Measurements from ENCODE around the gene TTC39B.
"Not testable (repeated sequence)": the region's sequence is repeated elsewhere in the genome, so short reads cannot be mapped to it uniquely, and the experiment has no call there.

The TTC39B gene

DNA sequence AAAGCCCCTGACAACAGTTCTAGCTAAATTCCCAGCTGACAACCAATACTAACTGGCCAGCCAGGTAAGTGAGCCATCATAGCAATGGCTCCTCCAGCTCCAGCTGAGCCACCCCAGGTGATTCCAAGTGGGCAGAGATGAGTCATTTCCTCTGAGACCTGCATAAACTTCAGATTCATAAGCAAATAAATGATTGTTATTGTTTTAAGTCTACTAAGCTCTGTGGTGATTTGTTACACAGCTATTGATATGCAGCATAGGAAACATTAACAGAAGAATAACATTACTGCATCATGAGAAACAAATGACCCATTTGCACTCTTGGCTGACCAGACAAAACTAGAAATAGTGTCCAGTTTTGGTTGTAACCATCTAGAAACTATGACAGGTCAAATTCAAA is 60.3 kb downstream of the TTC39B start:
- no peaks in the 10 kb centered on the region for H3K9me3 ChIP-seq (ENCODE audit: low read length)
- peaks cover 13% of the 10 kb centered on the region for H3K4me1 ChIP-seq (ENCODE audit: insufficient read depth, low read length)
- H3K4me3 ChIP-seq (ENCODE audit: low read length): no peak overlapping the region
- H3K27me3 ChIP-seq (ENCODE audit: insufficient read depth, low read length): no peaks in the 10 kb centered on the region
- no peak overlapping the region for H2AFZ ChIP-seq (ENCODE audit: low read depth, low read length)
- no peaks in the 10 kb centered on the region for H3K36me3 ChIP-seq (ENCODE audit: insufficient read depth, low read length)

DNA sequence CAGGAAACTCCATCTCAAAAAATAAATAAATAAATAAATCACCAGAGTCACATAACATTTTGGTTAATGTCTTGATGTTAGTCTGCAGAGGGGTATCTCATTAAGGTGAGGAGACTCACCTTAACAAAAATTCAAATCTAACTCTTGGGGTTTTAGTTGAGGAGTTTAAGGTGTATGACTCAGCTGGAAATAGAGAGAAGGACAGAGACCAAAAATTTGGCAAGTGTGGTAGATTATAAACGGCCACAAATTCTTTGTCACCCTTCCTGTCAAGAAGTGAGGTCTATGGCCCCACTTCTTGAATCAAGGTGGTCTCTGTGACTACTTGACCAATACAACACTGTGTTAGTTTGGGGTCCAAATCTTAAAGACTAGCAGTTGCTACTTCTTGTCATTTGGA is 60.8 kb downstream of the TTC39B start:
- H3K36me3 ChIP-seq (ENCODE audit: insufficient read depth, low read length): no peaks in the 10 kb centered on the region
- no peaks in the 10 kb centered on the region for H3K9me3 ChIP-seq (ENCODE audit: low read length)
- no peak overlapping the region for H3K4me3 ChIP-seq (ENCODE audit: low read length)
- H3K27me3 ChIP-seq (ENCODE audit: insufficient read depth, low read length): no peaks in the 10 kb centered on the region
- no peak overlapping the region for H2AFZ ChIP-seq (ENCODE audit: low read depth, low read length)
- peaks cover 13% of the 10 kb centered on the region for H3K4me1 ChIP-seq (ENCODE audit: insufficient read depth, low read length)

DNA sequence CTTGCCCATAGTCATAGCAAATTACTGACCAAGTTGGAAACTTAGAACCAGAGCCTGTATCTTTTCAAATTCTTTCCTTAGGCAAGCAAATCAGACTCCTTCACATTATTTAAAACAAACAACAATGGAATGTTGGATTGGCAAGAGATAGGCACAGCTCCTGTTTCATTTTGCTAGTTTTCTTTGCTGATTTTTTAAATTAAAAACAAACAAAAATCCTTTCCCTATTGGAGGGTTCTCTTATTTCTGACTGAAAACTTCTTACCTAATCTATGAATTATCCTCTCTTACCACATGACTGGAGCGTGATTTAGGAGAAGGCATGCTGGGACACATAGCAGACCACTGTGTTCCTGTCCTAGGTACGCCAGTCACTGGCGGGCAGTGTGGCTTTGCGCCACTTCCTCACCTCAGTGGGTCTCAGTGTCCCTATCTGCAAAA is 63.0 kb downstream of the TTC39B start:
- H3K36me3 ChIP-seq (ENCODE audit: insufficient read depth, low read length): no peaks in the 10 kb centered on the region
- no peaks in the 10 kb centered on the region for H3K27me3 ChIP-seq (ENCODE audit: insufficient read depth, low read length)
- no peak overlapping the region for H3K4me3 ChIP-seq (ENCODE audit: low read length)
- H3K4me1 ChIP-seq (ENCODE audit: insufficient read depth, low read length): peaks cover 2% of the 10 kb centered on the region
- no peaks in the 10 kb centered on the region for H3K9me3 ChIP-seq (ENCODE audit: low read length)
- H2AFZ ChIP-seq (ENCODE audit: low read depth, low read length): no peak overlapping the region

DNA sequence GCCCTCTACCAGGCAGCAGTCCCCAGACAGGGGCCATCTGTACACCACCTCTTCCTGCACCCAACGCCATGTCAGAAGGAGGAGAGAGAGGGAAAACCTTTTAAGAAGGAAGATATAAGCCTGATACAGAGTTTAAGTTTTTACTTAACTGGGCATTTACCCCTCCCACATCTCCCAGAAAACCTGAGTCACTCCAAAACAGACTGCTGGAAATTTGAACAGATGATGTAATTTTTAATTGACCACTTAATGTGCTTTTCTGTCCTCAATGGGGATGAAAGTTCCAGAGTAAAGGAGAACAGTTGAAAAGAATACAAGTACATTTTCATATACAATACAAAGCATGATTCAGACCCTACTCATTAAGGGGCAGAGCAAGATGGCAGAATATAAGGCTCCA is 63.9 kb downstream of the TTC39B start:
- no peak overlapping the region for H3K4me3 ChIP-seq (ENCODE audit: low read length)
- H3K4me1 ChIP-seq (ENCODE audit: insufficient read depth, low read length): no peaks in the 10 kb centered on the region
- no peaks in the 10 kb centered on the region for H3K27me3 ChIP-seq (ENCODE audit: insufficient read depth, low read length)
- H2AFZ ChIP-seq (ENCODE audit: low read depth, low read length): no peak overlapping the region
- no peaks in the 10 kb centered on the region for H3K36me3 ChIP-seq (ENCODE audit: insufficient read depth, low read length)
- no peaks in the 10 kb centered on the region for H3K9me3 ChIP-seq (ENCODE audit: low read length)

DNA sequence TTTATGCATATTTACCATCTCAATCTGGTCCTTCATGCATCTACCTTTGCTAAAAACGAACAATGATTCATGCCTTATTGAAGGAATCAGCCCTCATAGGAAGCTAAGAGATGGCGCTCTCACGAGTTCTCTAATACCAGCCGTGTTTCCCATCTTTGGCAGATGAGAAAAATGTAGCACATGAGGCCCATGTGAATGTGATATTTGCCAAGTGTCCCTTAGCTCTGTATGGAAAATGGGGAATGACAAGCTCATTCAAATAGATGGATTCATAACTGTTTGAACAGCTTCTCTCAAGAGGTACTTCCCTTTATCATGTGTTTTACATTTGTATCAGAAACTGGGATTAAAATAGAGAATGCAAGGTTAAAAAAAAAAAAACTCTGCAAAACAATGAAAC is 66.1 kb downstream of the TTC39B start:
- no peaks in the 10 kb centered on the region for H3K9me3 ChIP-seq (ENCODE audit: low read length)
- H2AFZ ChIP-seq (ENCODE audit: low read depth, low read length): no peak overlapping the region
- H3K4me3 ChIP-seq (ENCODE audit: low read length): no peak overlapping the region
- H3K27me3 ChIP-seq (ENCODE audit: insufficient read depth, low read length): no peaks in the 10 kb centered on the region
- H3K36me3 ChIP-seq (ENCODE audit: insufficient read depth, low read length): no peaks in the 10 kb centered on the region
- no peaks in the 10 kb centered on the region for H3K4me1 ChIP-seq (ENCODE audit: insufficient read depth, low read length)

DNA sequence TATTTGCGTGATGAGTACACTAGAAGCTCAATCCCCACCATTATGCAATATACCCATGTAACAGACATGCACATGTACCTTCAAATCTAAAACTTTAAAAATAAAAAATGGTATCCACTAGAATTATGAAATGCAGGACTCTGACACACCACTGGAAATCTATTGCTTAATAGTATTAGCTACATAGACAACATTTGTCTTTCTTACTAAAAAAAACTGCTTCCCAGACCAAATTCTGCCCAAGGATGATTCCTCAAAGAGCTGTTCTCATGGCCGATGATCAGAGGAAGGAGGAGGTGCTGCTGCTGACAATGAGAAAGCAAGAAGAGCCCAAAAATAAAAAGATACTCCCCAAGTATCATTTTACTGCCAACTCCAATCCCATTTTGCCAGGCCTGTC is 67.2 kb downstream of the TTC39B start:
- Histone ChIP-seq H3K27me3 (ENCODE audit: insufficient read depth, low read length) (no peaks in the 10 kb centered on the region), H3K9me3 (ENCODE audit: low read length) (no peaks in the 10 kb centered on the region), H2AFZ (ENCODE audit: low read depth, low read length) (no peak overlapping the region), H3K4me1 (ENCODE audit: insufficient read depth, low read length) (no peaks in the 10 kb centered on the region), H3K4me3 (ENCODE audit: low read length) (no peak overlapping the region), H3K36me3 (ENCODE audit: insufficient read depth, low read length) (no peaks in the 10 kb centered on the region)

DNA sequence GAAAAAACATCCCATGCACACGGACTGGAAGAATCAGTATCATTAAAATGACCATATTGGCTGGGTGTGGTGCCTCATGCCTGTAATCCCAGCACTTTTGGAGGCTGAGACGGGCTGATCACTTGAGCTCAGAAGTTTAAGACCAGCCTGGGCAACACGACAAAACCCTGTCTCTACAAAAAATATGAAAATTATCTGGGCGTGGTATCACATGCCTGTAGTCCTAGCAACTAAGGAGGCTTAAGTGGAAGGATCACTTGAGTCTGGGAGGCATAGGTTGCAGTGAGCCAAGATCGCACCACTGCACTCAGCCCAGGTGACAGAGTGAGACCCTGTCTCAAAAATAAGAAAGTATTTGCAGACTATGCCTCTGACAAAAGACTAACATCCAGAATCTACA is 68.4 kb downstream of the TTC39B start:
- Histone ChIP-seq H3K27me3 (ENCODE audit: insufficient read depth, low read length) (no peaks in the 10 kb centered on the region), H2AFZ (ENCODE audit: low read depth, low read length) (no peak overlapping the region), H3K4me1 (ENCODE audit: insufficient read depth, low read length) (no peaks in the 10 kb centered on the region), H3K9me3 (ENCODE audit: low read length) (no peaks in the 10 kb centered on the region), H3K4me3 (ENCODE audit: low read length) (no peak overlapping the region), H3K36me3 (ENCODE audit: insufficient read depth, low read length) (no peaks in the 10 kb centered on the region)

DNA sequence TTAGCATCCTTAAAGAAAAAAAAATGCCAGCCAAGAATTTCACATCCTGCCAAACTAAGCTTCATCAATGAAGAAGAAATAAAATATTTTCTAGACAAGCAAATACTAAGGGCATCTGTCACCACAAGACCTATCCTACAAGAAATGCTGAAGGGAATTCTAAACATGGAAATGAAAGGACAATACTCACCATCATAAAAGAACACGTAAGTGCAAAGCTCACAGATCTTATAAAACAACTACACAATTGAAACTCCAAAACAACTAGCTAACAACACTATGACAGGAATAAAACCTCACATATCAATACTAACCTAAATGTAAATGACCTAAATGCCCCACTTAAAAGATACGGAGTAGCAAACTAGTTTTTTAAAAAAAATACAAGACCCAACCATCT is 71.4 kb downstream of the TTC39B start:
- no peaks in the 10 kb centered on the region for H3K36me3 ChIP-seq (ENCODE audit: insufficient read depth, low read length)
- H3K4me1 ChIP-seq (ENCODE audit: insufficient read depth, low read length): no peaks in the 10 kb centered on the region
- no peaks in the 10 kb centered on the region for H3K27me3 ChIP-seq (ENCODE audit: insufficient read depth, low read length)
- no peak overlapping the region for H3K4me3 ChIP-seq (ENCODE audit: low read length)
- no peak overlapping the region for H2AFZ ChIP-seq (ENCODE audit: low read depth, low read length)
- H3K9me3 ChIP-seq (ENCODE audit: low read length): no peaks in the 10 kb centered on the region

DNA sequence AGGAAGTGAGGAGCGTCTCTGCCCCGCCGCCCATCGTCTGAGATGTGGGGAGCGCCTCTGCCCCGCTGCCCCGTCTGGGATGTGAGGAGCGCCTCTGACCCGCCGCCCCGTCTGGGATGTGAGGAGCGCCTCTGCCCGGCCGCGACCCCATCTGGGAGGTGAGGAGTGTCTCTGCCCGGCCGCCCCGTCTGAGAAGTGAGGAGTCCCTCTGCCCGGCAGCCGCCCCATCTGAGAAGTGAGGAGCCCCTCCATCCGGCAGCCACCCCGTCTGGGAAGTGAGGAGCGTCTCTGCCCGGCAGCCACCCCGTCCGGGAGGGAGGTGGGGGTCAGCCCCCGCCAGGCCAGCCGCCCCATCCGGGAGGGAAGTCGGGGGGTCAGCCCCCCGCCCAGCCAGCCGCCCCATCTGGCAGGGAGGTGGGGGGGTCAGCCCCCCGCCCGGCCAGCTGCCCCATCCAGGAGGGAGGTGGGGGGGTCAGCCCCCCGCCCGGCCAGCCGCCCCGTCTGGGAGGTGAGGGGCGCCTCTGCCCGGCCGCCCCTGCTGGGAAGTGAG is 73.0 kb downstream of the TTC39B start:
- not testable (repeated sequence) for H3K9me3 ChIP-seq (ENCODE audit: low read length); H3K4me1 ChIP-seq (ENCODE audit: insufficient read depth, low read length); H3K36me3 ChIP-seq (ENCODE audit: insufficient read depth, low read length); H3K4me3 ChIP-seq (ENCODE audit: low read length); H2AFZ ChIP-seq (ENCODE audit: low read depth, low read length); H3K27me3 ChIP-seq (ENCODE audit: insufficient read depth, low read length)

DNA sequence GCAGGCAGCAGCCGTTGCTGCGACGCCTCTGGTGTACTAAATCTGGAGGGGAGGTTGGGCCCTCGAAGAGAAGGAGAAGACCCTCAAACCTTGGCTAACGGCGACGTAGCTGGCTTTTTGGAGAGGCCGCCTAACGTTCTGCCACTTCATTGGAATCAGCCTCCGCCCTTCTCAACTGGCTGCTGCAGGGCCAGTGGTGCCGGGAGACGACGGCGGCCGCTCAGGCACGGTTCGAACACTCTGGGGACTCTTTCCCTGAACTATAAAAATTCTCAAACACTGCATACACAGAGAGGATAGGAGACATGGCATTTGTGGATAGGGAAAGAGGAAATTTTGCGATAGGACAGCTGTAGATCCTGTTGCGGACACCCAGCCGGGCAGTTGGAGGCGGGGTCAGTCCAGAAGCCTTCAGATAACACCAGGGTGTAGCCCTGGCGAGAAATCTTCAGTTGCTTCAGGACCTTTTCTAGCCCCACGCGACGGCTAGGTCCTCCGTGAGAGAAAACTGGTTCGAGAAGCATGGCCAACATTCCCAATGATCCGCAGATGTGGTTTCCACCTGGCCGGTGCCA is 74.2 kb downstream of the TTC39B start:
- H3K4me3 ChIP-seq (ENCODE audit: low read length); H2AFZ ChIP-seq (ENCODE audit: low read depth, low read length); H3K9me3 ChIP-seq (ENCODE audit: low read length); H3K27me3 ChIP-seq (ENCODE audit: insufficient read depth, low read length); H3K36me3 ChIP-seq (ENCODE audit: insufficient read depth, low read length); H3K4me1 ChIP-seq (ENCODE audit: insufficient read depth, low read length): not testable (repeated sequence)

DNA sequence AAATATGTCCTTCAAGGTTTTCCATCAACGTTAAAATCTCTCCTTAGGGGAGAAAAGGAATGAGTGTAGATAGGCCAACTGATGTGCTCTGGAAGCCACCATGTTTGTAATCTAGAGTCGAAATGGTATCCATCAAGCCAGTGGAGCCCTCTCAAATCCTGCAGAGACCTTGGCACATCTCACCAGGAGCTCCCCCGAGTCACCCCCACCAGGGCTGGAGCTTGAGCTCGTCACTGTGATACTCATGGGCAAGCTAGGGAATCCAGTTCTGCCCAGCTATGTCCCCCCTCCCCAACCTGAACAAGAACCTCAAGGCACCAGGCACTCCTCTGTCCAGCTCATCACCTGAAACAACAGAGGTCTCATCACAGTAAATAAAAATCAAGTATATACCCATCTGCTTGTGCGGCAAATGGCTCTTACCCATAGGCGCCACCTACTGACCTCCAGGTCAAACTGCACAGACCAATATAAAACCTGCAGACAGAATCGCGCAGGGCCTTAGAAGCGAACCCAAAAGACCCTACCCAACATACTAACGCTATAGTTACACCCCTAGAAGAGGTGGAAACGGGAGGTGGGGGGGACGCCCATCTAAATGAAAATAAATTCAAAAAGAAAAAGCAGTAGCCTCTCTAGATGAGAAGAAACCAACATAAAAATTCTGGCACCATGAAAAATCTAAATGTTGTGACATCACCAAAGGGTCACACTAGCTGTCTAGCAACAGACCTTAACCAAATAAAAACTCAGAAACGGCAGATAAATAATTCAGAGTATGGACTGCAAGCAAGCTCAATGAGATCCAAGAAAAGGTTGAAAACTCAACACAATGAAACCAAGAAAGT is 75.0 kb downstream of the TTC39B start:
- Histone ChIP-seq H3K36me3 (ENCODE audit: insufficient read depth, low read length) (no peaks in the 10 kb centered on the region), H2AFZ (ENCODE audit: low read depth, low read length) (no peak overlapping the region), H3K4me3 (ENCODE audit: low read length) (no peak overlapping the region), H3K4me1 (ENCODE audit: insufficient read depth, low read length) (no peaks in the 10 kb centered on the region), H3K9me3 (ENCODE audit: low read length) (no peaks in the 10 kb centered on the region), H3K27me3 (ENCODE audit: insufficient read depth, low read length) (no peaks in the 10 kb centered on the region)

DNA sequence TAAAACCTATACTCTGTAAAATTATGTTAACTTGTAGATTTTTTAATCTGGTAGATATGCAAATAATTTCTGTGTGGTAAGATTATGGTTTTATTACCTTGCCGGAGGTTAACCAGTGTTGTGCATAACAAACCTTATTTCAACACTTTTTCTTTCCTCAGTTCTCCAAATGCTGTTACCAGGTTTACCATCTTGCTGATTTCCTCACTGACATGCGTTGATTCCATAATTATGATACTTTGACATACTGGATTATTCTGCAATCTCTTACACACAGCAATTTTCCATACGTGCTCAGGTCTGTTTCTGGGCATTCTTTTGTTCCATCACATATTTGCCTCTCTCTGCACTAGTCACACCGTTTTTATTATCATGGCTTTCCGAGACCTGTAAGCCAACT is 77.6 kb downstream of the TTC39B start:
- H3K9me3 ChIP-seq (ENCODE audit: low read length): no peaks in the 10 kb centered on the region
- H3K4me1 ChIP-seq (ENCODE audit: insufficient read depth, low read length): no peaks in the 10 kb centered on the region
- H3K36me3 ChIP-seq (ENCODE audit: insufficient read depth, low read length): no peaks in the 10 kb centered on the region
- H2AFZ ChIP-seq (ENCODE audit: low read depth, low read length): no peak overlapping the region
- no peak overlapping the region for H3K4me3 ChIP-seq (ENCODE audit: low read length)
- no peaks in the 10 kb centered on the region for H3K27me3 ChIP-seq (ENCODE audit: insufficient read depth, low read length)

DNA sequence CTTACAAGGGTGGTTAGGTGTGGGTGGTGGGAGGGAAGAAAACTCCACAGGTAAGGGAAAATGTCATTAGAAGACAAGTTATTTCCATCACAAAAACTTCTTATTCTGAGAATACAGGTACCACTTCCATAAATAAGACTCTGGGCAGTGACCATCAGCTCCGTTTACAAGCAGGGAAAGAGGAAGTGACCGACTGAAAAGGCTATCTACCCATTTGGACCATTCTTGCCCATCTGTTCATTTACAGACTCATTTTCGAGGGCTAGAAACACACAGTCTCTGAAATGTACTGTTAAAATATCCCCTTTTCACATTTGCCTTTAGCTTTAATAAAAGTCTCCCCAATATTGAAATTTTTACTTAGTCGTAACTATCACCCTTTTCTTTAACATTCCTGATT is 79.5 kb downstream of the TTC39B start:
- Histone ChIP-seq H3K4me1 (ENCODE audit: insufficient read depth, low read length) (no peaks in the 10 kb centered on the region), H3K36me3 (ENCODE audit: insufficient read depth, low read length) (no peaks in the 10 kb centered on the region), H3K27me3 (ENCODE audit: insufficient read depth, low read length) (no peaks in the 10 kb centered on the region), H3K9me3 (ENCODE audit: low read length) (no peaks in the 10 kb centered on the region), H3K4me3 (ENCODE audit: low read length) (no peak overlapping the region), H2AFZ (ENCODE audit: low read depth, low read length) (no peak overlapping the region)
